NT2/D1 (cell line): ENCODE results near the gene AUH.

Source experiments
- DNase-seq: peaks from one replicate; pipeline ENCODE4 v3.0.0-alpha.2; 2011; ENCODE audit warnings: low read depth, low spot score
- H3K27me3 ChIP-seq: 2 replicates; pipeline ENCODE4 v1.6.0; 2011; ENCODE audit warnings: mild to moderate bottlenecking; ENCODE audit not compliant: insufficient read length, insufficient read depth
- H3K36me3 ChIP-seq: 2 replicates; pipeline ENCODE4 v1.6.1; 2011; ENCODE audit warnings: mild to moderate bottlenecking, low read length, mixed read lengths; ENCODE audit not compliant: insufficient read depth, insufficient read length
- H3K4me1 ChIP-seq: 2 replicates; pipeline ENCODE4 v1.5.1; 2011; ENCODE audit not compliant: insufficient read depth, insufficient read length
- H3K4me3 ChIP-seq: 2 replicates; pipeline ENCODE4 v1.5.1; 2011; ENCODE audit warnings: low read depth; ENCODE audit not compliant: insufficient read length
- H3K9ac ChIP-seq: 2 replicates; pipeline ENCODE4 v1.6.0; 2011; ENCODE audit warnings: low read depth; ENCODE audit not compliant: insufficient read length
- H3K9me3 ChIP-seq: 2 replicates; pipeline ENCODE4 v1.5.1; 2011; ENCODE audit warnings: mild to moderate bottlenecking, low read length; ENCODE audit not compliant: insufficient read depth
- SUZ12 ChIP-seq: IDR thresholded peaks from 2 replicates; pipeline ENCODE4 v1.6.1; 2011; ENCODE audit not compliant: insufficient read length, insufficient read depth; ENCODE audit errors: extremely low read depth
- YY1 ChIP-seq: IDR thresholded peaks from 2 replicates; pipeline ENCODE4 v1.6.1; 2011; ENCODE audit not compliant: insufficient read length, insufficient read depth
- ZNF274 ChIP-seq: IDR thresholded peaks from 2 replicates; pipeline ENCODE4 v1.6.1; 2011; ENCODE audit warnings: mild to moderate bottlenecking, low read depth, low read length

Gene AUH

GRCh38 chr9:91179237-91180138, 182.2 kb downstream of the AUH start:
- Histone ChIP-seq H3K4me1 (no peaks in the 10 kb centered on the region), H3K27me3 (no peaks in the 10 kb centered on the region), H3K36me3 (no peaks in the 10 kb centered on the region), H3K9ac (no peak overlapping the region), H3K9me3 (no peaks in the 10 kb centered on the region), H3K4me3 (no peak overlapping the region)
- TF ChIP-seq YY1 (no peak), SUZ12 (no peak), ZNF274 (no peak)
- no peak for DNase-seq

- Histone ChIP-seq H3K36me3 (no peaks in the 10 kb centered on the region), H3K9ac (no peak overlapping the region), H3K4me3 (no peak overlapping the region), H3K9me3 (no peaks in the 10 kb centered on the region), H3K4me1 (no peaks in the 10 kb centered on the region), H3K27me3 (no peaks in the 10 kb centered on the region)
- TF ChIP-seq SUZ12 = no peak
- DNase-seq = no peak
These were observed 183.2 kb downstream of the AUH start for GRCh38 chr9:91178281-91179236.

- Histone ChIP-seq H3K9me3 (no peaks in the 10 kb centered on the region), H3K4me1 (no peaks in the 10 kb centered on the region), H3K9ac (no peak overlapping the region), H3K36me3 (no peaks in the 10 kb centered on the region), H3K4me3 (no peak overlapping the region), H3K27me3 (no peaks in the 10 kb centered on the region)
- TF ChIP-seq SUZ12 (no peak), YY1 (no peak), ZNF274 (no peak)
- DNase-seq = no peak
These were observed 183.9 kb downstream of the AUH start for GRCh38 chr9:91177661-91178280.

GRCh38 chr9:91177081-91177480, 184.6 kb downstream of the AUH start:
- no peaks in the 10 kb centered on the region for H3K4me1 ChIP-seq

GRCh38 chr9:91176426-91176825, 185.3 kb downstream of the AUH start:
- no peaks in the 10 kb centered on the region for H3K36me3 ChIP-seq
- DNase-seq = no peak
- no peaks in the 10 kb centered on the region for H3K4me1 ChIP-seq
- H3K9ac ChIP-seq = no peak overlapping the region
- TF ChIP-seq ZNF274 = no peak
- TF ChIP-seq SUZ12 = no peak
- TF ChIP-seq YY1 = no peak
- H3K9me3 ChIP-seq = peaks cover 1% of the 10 kb centered on the region
- H3K4me3 ChIP-seq = no peak overlapping the region
- no peaks in the 10 kb centered on the region for H3K27me3 ChIP-seq

More at GRCh38 chr9:91177081-91177480, 184.6 kb downstream of the AUH start:
- no peaks in the 10 kb centered on the region for H3K9me3 ChIP-seq
- H3K27me3 ChIP-seq = no peaks in the 10 kb centered on the region
- no peak overlapping the region for H3K9ac ChIP-seq
- no peaks in the 10 kb centered on the region for H3K36me3 ChIP-seq
- TF ChIP-seq ZNF274 = no peak
- TF ChIP-seq SUZ12 = no peak
- TF ChIP-seq YY1 = no peak
- DNase-seq = no peak
- H3K4me3 ChIP-seq = no peak overlapping the region

GRCh38 chr9:91174772-91175171, 186.9 kb downstream of the AUH start:
- no peak for TF ChIP-seq ZNF274
- no peak for TF ChIP-seq YY1
- no peak for TF ChIP-seq SUZ12
- H3K9me3 ChIP-seq = peaks cover 17% of the 10 kb centered on the region
- H3K9ac ChIP-seq = no peak overlapping the region
- no peak for DNase-seq
- no peaks in the 10 kb centered on the region for H3K27me3 ChIP-seq
- H3K4me1 ChIP-seq = no peaks in the 10 kb centered on the region
- no peaks in the 10 kb centered on the region for H3K36me3 ChIP-seq
- no peak overlapping the region for H3K4me3 ChIP-seq

- DNase-seq = no peak
- Histone ChIP-seq H3K36me3 (no peaks in the 10 kb centered on the region), H3K27me3 (no peaks in the 10 kb centered on the region), H3K9me3 (peaks cover 17% of the 10 kb centered on the region), H3K4me1 (no peaks in the 10 kb centered on the region), H3K9ac (no peak overlapping the region), H3K4me3 (no peak overlapping the region)
- TF ChIP-seq ZNF274 = no peak
- no peak for TF ChIP-seq SUZ12
- no peak for TF ChIP-seq YY1
These were observed 189.4 kb downstream of the AUH start for GRCh38 chr9:91172329-91172728.
